H9 (cell line): ENCODE measurements around the gene XRRA1. TPM values are rescaled to one million over a fixed set of nuclear protein-coding genes. Genes with fewer than 3 reads are reported as not detected.

Experiments
- DNase-seq: peaks from one replicate; pipeline ENCODE4 v3.0.0-alpha.2; 2017
- H2AFZ ChIP-seq: one replicate; pipeline ENCODE4 v1.6.1; 2013; ENCODE audit warnings: mild to moderate bottlenecking, low read length, control low read depth, moderate library complexity
- H2AK5ac ChIP-seq: 2 replicates; pipeline ENCODE4 v1.6.1; 2013; ENCODE audit warnings: low read length, control low read depth, mixed read lengths; ENCODE audit not compliant: insufficient read length
- H2BK120ac ChIP-seq: one replicate; pipeline ENCODE4 v1.6.1; 2013; ENCODE audit warnings: low read depth, mild to moderate bottlenecking, low read length, control low read depth, inconsistent platforms; ENCODE audit not compliant: poor library complexity, severe bottlenecking
- H2BK12ac ChIP-seq: 2 replicates; pipeline ENCODE4 v1.6.1; 2013; ENCODE audit warnings: low read length, control low read depth, mixed read lengths, low read depth; ENCODE audit not compliant: insufficient read length
- H2BK15ac ChIP-seq: 2 replicates; pipeline ENCODE4 v1.6.1; 2013; ENCODE audit warnings: low read depth, low read length, control low read depth
- H2BK20ac ChIP-seq: one replicate; pipeline ENCODE4 v1.6.1; 2013; ENCODE audit warnings: low read depth, mild to moderate bottlenecking, low read length, control low read depth, inconsistent platforms; ENCODE audit not compliant: poor library complexity, severe bottlenecking
- H2BK5ac ChIP-seq: 2 replicates; pipeline ENCODE4 v1.6.1; 2013; ENCODE audit warnings: low read length, control low read depth, mixed read lengths; ENCODE audit not compliant: insufficient read length
- H3K14ac ChIP-seq: 2 replicates; pipeline ENCODE4 v1.6.1; 2013; ENCODE audit warnings: low read length, control low read depth; ENCODE audit not compliant: insufficient read depth
- H3K18ac ChIP-seq: 2 replicates; pipeline ENCODE4 v1.6.1; 2013; ENCODE audit warnings: low read depth, mild to moderate bottlenecking, mixed read lengths, low read length, control low read depth; ENCODE audit not compliant: insufficient read length
- H3K23ac ChIP-seq: 2 replicates; pipeline ENCODE4 v1.6.1; 2013; ENCODE audit warnings: low read length, control low read depth, mixed read lengths, low read depth; ENCODE audit not compliant: insufficient read length
- H3K23me2 ChIP-seq: 2 replicates; pipeline ENCODE4 v1.6.1; 2013; ENCODE audit warnings: low read depth, mild to moderate bottlenecking, mixed read lengths, low read length, control low read depth; ENCODE audit not compliant: insufficient read length, poor library complexity, severe bottlenecking
- H3K27ac ChIP-seq: 2 replicates; pipeline ENCODE4 v1.5.1; 2013; ENCODE audit warnings: low read length, control low read depth, mixed read lengths, low read depth; ENCODE audit not compliant: insufficient read length
- H3K27me3 ChIP-seq: 2 replicates; pipeline ENCODE4 v1.6.1; 2013; ENCODE audit warnings: low read length, control low read depth, inconsistent platforms; ENCODE audit not compliant: insufficient read depth
- H3K4ac ChIP-seq: 2 replicates; pipeline ENCODE4 v1.6.1; 2013; ENCODE audit warnings: low read depth, mild to moderate bottlenecking, control low read depth, inconsistent platforms, low read length, moderate library complexity
- H3K4me1 ChIP-seq: 2 replicates; pipeline ENCODE4 v1.6.1; 2013; ENCODE audit warnings: low read length, control low read depth, inconsistent platforms; ENCODE audit not compliant: insufficient read depth
- H3K4me2 ChIP-seq: 2 replicates; pipeline ENCODE4 v1.6.1; 2013; ENCODE audit warnings: low read length, control low read depth, mixed read lengths; ENCODE audit not compliant: insufficient read length, insufficient read depth
- H3K56ac ChIP-seq: 2 replicates; pipeline ENCODE4 v1.6.1; 2013; ENCODE audit warnings: low read depth, mild to moderate bottlenecking, mixed read lengths, low read length, control low read depth; ENCODE audit not compliant: insufficient read length
- H3K79me1 ChIP-seq: 2 replicates; pipeline ENCODE4 v1.6.1; 2013; ENCODE audit warnings: low read depth, mild to moderate bottlenecking, moderate library complexity, low read length, control low read depth, inconsistent platforms; ENCODE audit not compliant: insufficient read depth, poor library complexity, severe bottlenecking
- H3K79me2 ChIP-seq: 2 replicates; pipeline ENCODE4 v1.6.1; 2013; ENCODE audit warnings: low read length, control low read depth, inconsistent platforms; ENCODE audit not compliant: insufficient read depth
- H3K9ac ChIP-seq: 2 replicates; pipeline ENCODE4 v1.6.1; 2013; ENCODE audit warnings: low read length, control low read depth, mixed read lengths; ENCODE audit not compliant: insufficient read length; ENCODE audit errors: extremely low read depth
- H3K9me3 ChIP-seq: one replicate; pipeline ENCODE4 v1.6.1; 2013; ENCODE audit warnings: low read depth, low read length, inconsistent platforms; ENCODE audit not compliant: control insufficient read depth
- H3T11ph ChIP-seq: one replicate; pipeline ENCODE4 v1.6.1; 2013; ENCODE audit warnings: mild to moderate bottlenecking, low read length, control low read depth, inconsistent platforms
- H4K20me1 ChIP-seq: one replicate; pipeline ENCODE4 v1.6.1; 2013; ENCODE audit not compliant: control insufficient read depth, insufficient read length, insufficient read depth
- H4K5ac ChIP-seq: 2 replicates; pipeline ENCODE4 v1.6.1; 2013; ENCODE audit warnings: low read depth, mild to moderate bottlenecking, mixed read lengths, low read length, control low read depth; ENCODE audit not compliant: insufficient read length
- H4K8ac ChIP-seq: replicated peaks from 2 replicates; pipeline ENCODE4 v1.6.1; 2013; ENCODE audit warnings: low read length, control low read depth, mixed read lengths, low read depth; ENCODE audit not compliant: insufficient read length
- H4K91ac ChIP-seq: 2 replicates; pipeline ENCODE4 v1.6.1; 2013; ENCODE audit warnings: low read depth, mild to moderate bottlenecking, moderate library complexity, mixed read lengths, low read length, control low read depth; ENCODE audit not compliant: insufficient read length
- H3K27ac Mint-ChIP-seq, 3 experiments: 2 replicates in 2 of 3; 3 replicates in 1 of 3; pipeline ENCODE4 v1.8.0; 2020 to 2021; ENCODE audit warnings: mixed read lengths in 3 of 3, mild to moderate bottlenecking in 1 of 3, moderate library complexity in 1 of 3
- H3K27me3 Mint-ChIP-seq: 2 replicates; pipeline ENCODE4 v1.8.0; 2021; ENCODE audit warnings: low read depth, mild to moderate bottlenecking, moderate library complexity, mixed read lengths
- H3K36me3 Mint-ChIP-seq, 3 experiments: 2 replicates in 2 of 3; 3 replicates in 1 of 3; pipeline ENCODE4 v1.8.0; 2020 to 2021; ENCODE audit warnings: low read depth in 3 of 3, mixed read lengths in 3 of 3; ENCODE audit not compliant: insufficient read depth in 1 of 3
- H3K4me1 Mint-ChIP-seq, 2 experiments: 2 replicates each; pipeline ENCODE4 v1.8.0; 2020; ENCODE audit warnings: mixed read lengths in 2 of 2
- H3K4me3 Mint-ChIP-seq, 2 experiments: 2 replicates in 1 of 2; 3 replicates in 1 of 2; pipeline ENCODE4 v1.8.0; 2020 to 2021; ENCODE audit warnings: mild to moderate bottlenecking in 2 of 2, mixed read lengths in 2 of 2, moderate library complexity in 1 of 2
- H3K9me3 Mint-ChIP-seq, 2 experiments: 2 replicates in 1 of 2; 3 replicates in 1 of 2; pipeline ENCODE4 v1.8.0; 2020; ENCODE audit warnings: mild to moderate bottlenecking in 2 of 2, mixed read lengths in 2 of 2, moderate library complexity in 1 of 2
- WGBS: extraction: QIAGEN DNeasy Blood & Tissue Kit; methylation state at CpG from one replicate; pipeline ENCODE4 v1.1.7; 2013; ENCODE audit warnings: missing lambda C conversion rate, low lambda C conversion rate, mixed read lengths; ENCODE audit not compliant: insufficient read length; ENCODE audit errors: extremely low coverage; 5-methylcytosine and 5-hydroxymethylcytosine counted together
- total RNA-seq: library from RNA; stranded (reverse); gene quantifications from 2 replicates; pipeline ENCODE4 v1.2.1, GENCODE V29; 2021
- TF ChIP-seq, protein P1 (sequence below): fragments of 200-600 bp; sonication (generic); conservative IDR thresholded peaks from 3 replicates; pipeline ENCODE4 v1.8.0; 2021; ENCODE audit warnings: antibody characterized with exemption, mild to moderate bottlenecking

The XRRA1 gene
- total RNA-seq, 1 experiment from 2014 or later, result 4.5 TPM

DNA sequence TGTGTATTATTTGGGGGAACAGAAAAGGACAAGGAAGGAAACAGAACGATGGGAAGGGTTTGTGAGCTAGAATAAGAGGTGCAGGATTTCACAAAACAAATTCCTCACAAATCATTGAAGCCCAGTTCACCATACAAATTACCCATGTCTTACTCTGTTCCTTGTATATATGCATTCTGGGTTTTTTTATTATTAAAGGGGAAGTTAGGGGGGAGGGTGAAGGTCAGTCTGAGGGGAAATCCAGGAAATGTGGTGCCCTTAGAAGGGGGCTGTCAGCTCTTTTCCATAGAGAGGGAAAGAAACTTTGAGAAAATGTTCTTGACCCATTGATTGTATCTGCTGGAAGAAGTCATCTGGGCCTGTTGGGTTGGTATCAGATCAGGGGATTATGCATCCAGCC lies 109.4 kb downstream of the XRRA1 start:
- H3K4me3 Mint-ChIP-seq, result no peak overlapping the region
- no peak overlapping the region for H3K27ac Mint-ChIP-seq
- Histone ChIP-seq H2AFZ (no peak overlapping the region), H3K79me1 (no peaks in the 10 kb centered on the region), H2AK5ac (no peak overlapping the region), H2BK120ac (no peak overlapping the region), H4K5ac (no peak overlapping the region), H4K91ac (no peak overlapping the region), H3K4ac (no peak overlapping the region), H2BK20ac (no peak overlapping the region), H2BK12ac (no peak overlapping the region), H4K20me1 (no peaks in the 10 kb centered on the region), H3K14ac (no peak overlapping the region), H3K27ac (no peak overlapping the region), H2BK15ac (no peak overlapping the region), H3K23ac (no peak overlapping the region), H3K18ac (no peak overlapping the region), H3K79me2 (no peaks in the 10 kb centered on the region), H3K4me2 (no peak overlapping the region), H3K9me3 (no peaks in the 10 kb centered on the region), H3K27me3 (no peaks in the 10 kb centered on the region), H3K4me1 (no peaks in the 10 kb centered on the region), H3K56ac (no peak overlapping the region), H2BK5ac (no peak overlapping the region), H4K8ac (no peak overlapping the region), H3T11ph (no peak overlapping the region), H3K23me2 (no peaks in the 10 kb centered on the region), H3K9ac (no peak overlapping the region)
- WGBS, result 100% methylated on average over 1 of the region's 1 CpG
- peaks cover 15 to 28% (median 21%) of the 10 kb centered on the region in 3 experiments; a peak in 6 of 7 replicates for H3K36me3 Mint-ChIP-seq
- peaks cover 6 to 11% of the 10 kb centered on the region in 2 experiments; a peak in 3 of 4 replicates for H3K4me1 Mint-ChIP-seq
- H3K9me3 Mint-ChIP-seq, result no peaks in the 10 kb centered on the region
- TF ChIP-seq, protein P1, sequence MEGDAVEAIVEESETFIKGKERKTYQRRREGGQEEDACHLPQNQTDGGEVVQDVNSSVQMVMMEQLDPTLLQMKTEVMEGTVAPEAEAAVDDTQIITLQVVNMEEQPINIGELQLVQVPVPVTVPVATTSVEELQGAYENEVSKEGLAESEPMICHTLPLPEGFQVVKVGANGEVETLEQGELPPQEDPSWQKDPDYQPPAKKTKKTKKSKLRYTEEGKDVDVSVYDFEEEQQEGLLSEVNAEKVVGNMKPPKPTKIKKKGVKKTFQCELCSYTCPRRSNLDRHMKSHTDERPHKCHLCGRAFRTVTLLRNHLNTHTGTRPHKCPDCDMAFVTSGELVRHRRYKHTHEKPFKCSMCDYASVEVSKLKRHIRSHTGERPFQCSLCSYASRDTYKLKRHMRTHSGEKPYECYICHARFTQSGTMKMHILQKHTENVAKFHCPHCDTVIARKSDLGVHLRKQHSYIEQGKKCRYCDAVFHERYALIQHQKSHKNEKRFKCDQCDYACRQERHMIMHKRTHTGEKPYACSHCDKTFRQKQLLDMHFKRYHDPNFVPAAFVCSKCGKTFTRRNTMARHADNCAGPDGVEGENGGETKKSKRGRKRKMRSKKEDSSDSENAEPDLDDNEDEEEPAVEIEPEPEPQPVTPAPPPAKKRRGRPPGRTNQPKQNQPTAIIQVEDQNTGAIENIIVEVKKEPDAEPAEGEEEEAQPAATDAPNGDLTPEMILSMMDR, result no peak
- no peaks in the 10 kb centered on the region for H3K27me3 Mint-ChIP-seq
- no peak for DNase-seq
